Neutrophil (primary cell): Measurements from ENCODE around the gene B9D2.

Experiments
- H3K27ac ChIP-seq: fragments of 200-600 bp; sonication (generic); 2 replicates; pipeline ENCODE4 v1.5.1; 2016; ENCODE audit warnings: mild to moderate bottlenecking, moderate library complexity
- H3K27me3 ChIP-seq: fragments of 200-600 bp; sonication (generic); 2 replicates; pipeline ENCODE4 v1.6.0; 2016; ENCODE audit warnings: mild to moderate bottlenecking
- H3K36me3 ChIP-seq: fragments of 200-600 bp; sonication (generic); 2 replicates; pipeline ENCODE4 v1.5.1; 2017
- H3K4me1 ChIP-seq, 2 experiments: fragments of 200-600 bp in 1 of 2; sonication (generic) in 1 of 2; 1 replicate in 1 of 2; 2 replicates in 1 of 2; pipeline versions ENCODE4 v1.5.1 to v1.6.1; 2013 to 2016; ENCODE audit warnings: low read depth in 1 of 2, low read length in 1 of 2, mild to moderate bottlenecking in 1 of 2, moderate library complexity in 1 of 2; ENCODE audit not compliant: control insufficient read depth in 1 of 2, insufficient read depth in 1 of 2
- H3K4me3 ChIP-seq, 2 experiments: fragments of 200-600 bp in 1 of 2; sonication (generic) in 1 of 2; 1 replicate in 1 of 2; 2 replicates in 1 of 2; pipeline ENCODE4 v1.5.1; 2013 to 2016; ENCODE audit warnings: low read depth in 1 of 2, low read length in 1 of 2, mild to moderate bottlenecking in 1 of 2, moderate library complexity in 1 of 2
- H3K9me3 ChIP-seq: fragments of 200-600 bp; sonication (generic); 2 replicates; pipeline ENCODE4 v1.5.1; 2016
- CTCF ChIP-seq: fragments of 200-600 bp; sonication (generic); IDR thresholded peaks from 2 replicates; pipeline ENCODE4 v1.5.1; 2016; ENCODE audit warnings: antibody characterized with exemption

The B9D2 gene

GRCh38 chr19:41364524-41365391 is 809 bp upstream of the B9D2 start:
- TF ChIP-seq CTCF = no peak
- no peaks in the 10 kb centered on the region for H3K27me3 ChIP-seq
- peaks cover 75 to 80% of the 10 kb centered on the region in 2 experiments for H3K4me1 ChIP-seq
- no peaks in the 10 kb centered on the region for H3K9me3 ChIP-seq
- H3K4me3 ChIP-seq = peak overlapping the region; percentile 84 to 87
- H3K36me3 ChIP-seq = no peaks in the 10 kb centered on the region
- H3K27ac ChIP-seq = peak overlapping the region; percentile 100

GRCh38 chr19:41363371-41363752 is 587 bp downstream of the B9D2 start:
- Histone ChIP-seq H3K4me3 (peak overlapping the region; percentile 84 to 87), H3K27me3 (no peaks in the 10 kb centered on the region), H3K36me3 (peaks cover under 1% of the 10 kb centered on the region), H3K9me3 (no peaks in the 10 kb centered on the region), H3K27ac (peak overlapping the region; percentile 100), H3K4me1 (peaks cover 66 to 68% of the 10 kb centered on the region in 2 experiments)
- TF ChIP-seq CTCF = no peak

GRCh38 chr19:41362143-41362847 is 1.7 kb downstream of the B9D2 start:
- TF ChIP-seq CTCF = no peak
- Histone ChIP-seq H3K4me1 (peaks cover 65 to 68% of the 10 kb centered on the region in 2 experiments), H3K36me3 (peaks cover 9% of the 10 kb centered on the region), H3K9me3 (no peaks in the 10 kb centered on the region), H3K4me3 (peak overlapping the region; percentile 84 to 87), H3K27me3 (no peaks in the 10 kb centered on the region), H3K27ac (peak overlapping the region; percentile 100)

- no peaks in the 10 kb centered on the region for H3K9me3 ChIP-seq
- peaks cover 14% of the 10 kb centered on the region for H3K36me3 ChIP-seq
- no peak for TF ChIP-seq CTCF
- no peak overlapping the region for H3K27ac ChIP-seq
- no peaks in the 10 kb centered on the region for H3K27me3 ChIP-seq
- H3K4me1 ChIP-seq = peaks cover 65 to 68% of the 10 kb centered on the region in 2 experiments
- no peak overlapping the region for H3K4me3 ChIP-seq
Observed at GRCh38 chr19:41359741-41360140, 4.2 kb downstream of the B9D2 start.

GRCh38 chr19:41357746-41358145 is 6.2 kb downstream of the B9D2 start:
- H3K9me3 ChIP-seq = no peaks in the 10 kb centered on the region
- H3K27me3 ChIP-seq = no peaks in the 10 kb centered on the region
- peaks cover 58 to 60% of the 10 kb centered on the region in 2 experiments for H3K4me1 ChIP-seq
- peak overlapping the region; percentile 98 for H3K27ac ChIP-seq
- peaks cover 19% of the 10 kb centered on the region for H3K36me3 ChIP-seq
- TF ChIP-seq CTCF = no peak
- H3K4me3 ChIP-seq = peak overlapping the region in 1 of 2 experiments; percentile 21
